ENCODE measurements around the gene ADSS2.

The ADSS2 gene

DNA sequence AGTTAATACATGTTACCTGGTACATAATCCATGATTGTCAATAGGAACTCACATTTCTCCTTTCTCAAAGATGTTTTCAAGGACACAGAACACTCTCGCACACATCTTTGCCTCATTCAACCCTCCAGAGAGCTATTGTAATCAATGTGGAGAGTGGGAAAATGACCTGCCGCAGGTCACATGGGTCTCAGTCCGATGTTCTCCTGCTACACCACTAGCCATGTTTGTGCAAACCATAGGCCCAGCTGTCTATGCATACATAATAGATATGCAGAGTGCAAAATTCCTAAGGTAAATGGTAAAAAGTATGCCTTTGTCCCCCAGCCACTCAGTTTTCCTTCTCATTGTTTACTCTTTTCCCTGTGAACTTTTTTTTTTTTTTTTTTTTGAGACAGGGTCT, 89.2 kb downstream of the ADSS2 start:
- no peak for DNase-seq

DNA sequence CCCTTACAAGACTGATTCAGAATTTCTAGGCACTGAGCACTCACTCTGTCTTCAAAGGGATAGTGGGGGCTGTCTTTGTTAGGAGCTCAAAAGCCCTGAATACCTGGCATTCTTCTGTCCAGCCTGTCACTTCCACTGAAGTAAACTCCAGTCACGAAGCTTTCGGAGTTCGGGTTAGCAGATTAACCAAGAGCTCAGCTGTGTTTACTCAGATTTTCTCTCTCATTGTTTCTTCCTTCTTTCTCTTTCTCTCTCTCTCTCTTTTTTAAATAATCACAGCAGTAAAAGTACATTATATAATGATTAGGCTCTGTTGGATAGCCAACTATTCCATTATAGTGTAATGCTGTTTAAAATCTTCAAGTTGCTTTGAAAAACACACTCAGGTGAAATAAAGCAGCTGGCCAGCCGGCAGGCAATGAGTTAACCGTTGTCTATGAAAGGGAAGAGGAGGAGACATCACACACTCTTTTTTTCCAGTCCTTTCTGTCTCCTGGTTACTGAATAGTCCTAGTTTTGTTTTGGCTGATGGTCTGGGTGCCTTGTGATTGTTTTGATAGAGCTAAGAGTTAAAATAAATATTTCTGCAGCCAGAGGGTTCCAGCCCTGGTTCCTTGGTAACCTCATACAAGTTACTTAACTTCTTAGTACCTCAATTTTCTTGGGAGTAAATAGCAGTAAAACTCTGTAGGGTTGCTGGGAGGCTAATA, 89.8 kb downstream of the ADSS2 start:
- DNase-seq = no peak

Measured in activated naive CD4-positive, alpha-beta T cell treated with anti-CD3 and anti-CD28 coated beads, Interleukin-2, amount 50 U/mL, for 16 hours (primary cell).